ENCODE measurements around the gene RALGAPA2.

Gene RALGAPA2

DNA sequence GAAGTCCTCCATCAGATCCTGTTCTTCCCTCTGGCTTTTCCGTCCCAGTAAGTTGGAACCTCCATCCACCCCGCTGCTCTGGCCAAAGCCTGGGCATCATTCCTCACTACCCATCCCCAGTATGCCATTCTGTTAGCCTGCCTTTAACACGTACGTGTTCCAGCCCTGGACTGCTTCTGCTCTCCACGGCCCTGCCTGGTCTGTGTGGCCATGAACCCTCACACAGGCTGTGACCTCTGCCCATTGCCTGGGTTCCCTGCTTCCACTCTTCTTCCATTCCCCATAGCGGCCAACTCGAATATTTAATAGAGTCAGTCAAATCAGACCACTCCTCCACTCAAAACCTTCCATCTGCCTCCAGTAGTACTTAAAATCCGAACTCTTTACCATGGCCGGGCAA, 29.4 kb downstream of the RALGAPA2 start:
- no peak for DNase-seq

DNA sequence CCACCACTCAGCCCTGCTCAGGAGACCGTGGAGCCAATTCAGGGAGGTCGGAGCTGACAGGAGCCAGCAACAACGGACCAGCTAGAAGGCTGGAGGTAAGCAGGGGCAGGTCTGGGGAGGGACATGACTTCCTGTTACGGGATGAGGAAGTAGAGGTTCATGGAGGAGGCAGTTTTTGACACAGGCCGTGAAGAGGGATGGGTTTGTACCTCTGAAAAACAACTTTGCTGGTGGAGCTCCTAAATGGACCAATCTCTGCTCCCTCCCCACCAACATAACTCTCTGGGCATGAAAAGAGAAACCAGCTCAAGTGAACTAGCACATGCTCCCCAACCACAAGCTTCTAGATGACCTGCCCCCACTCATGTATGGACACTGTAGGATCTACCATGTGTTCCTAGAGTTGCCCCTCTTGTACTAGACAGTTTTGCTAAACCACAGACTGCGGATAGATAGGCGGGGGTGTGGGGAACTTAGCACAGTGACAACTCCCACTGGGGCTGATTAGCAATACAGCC, 31.4 kb downstream of the RALGAPA2 start:
- DNase-seq, result no peak

DNA sequence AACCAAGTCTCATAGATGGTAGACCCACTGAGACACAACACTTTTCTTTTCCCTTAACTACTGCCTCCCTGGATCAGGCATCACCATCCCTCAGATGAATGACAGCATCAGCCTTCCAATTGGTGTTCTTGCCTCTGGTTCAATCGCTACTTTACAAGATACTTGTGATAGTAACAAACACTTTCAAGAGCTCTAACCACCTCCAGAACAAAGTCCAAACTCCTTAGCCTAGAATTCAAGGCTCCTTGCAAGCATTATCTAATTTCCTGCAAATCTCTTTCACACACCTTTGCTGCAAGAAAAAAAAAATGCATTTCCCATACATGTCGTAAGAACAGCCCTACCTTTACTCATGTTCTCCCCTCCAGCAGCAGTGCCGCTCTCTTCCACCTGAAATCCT, 33.1 kb downstream of the RALGAPA2 start:
- no peak for DNase-seq

DNA sequence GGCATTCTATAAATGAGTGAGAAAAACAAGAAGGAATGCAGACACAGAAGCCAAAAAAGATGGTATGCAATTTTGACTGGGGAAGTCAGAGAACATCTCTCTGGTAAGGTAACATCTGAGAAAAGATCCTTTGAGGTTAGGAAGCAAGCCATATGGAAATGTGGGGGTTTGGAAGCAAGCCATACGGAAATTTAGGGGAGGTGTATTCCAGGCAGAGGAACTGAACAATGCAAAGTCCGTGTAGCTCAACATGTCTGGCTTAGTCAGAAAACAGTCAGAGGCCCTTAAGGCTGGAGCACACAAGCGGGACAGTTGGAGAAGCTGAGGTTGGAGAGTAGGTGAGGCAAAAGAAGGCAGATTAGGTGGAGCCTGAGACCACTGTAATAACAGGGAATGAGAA, 35.3 kb downstream of the RALGAPA2 start:
- no peak for DNase-seq

DNA sequence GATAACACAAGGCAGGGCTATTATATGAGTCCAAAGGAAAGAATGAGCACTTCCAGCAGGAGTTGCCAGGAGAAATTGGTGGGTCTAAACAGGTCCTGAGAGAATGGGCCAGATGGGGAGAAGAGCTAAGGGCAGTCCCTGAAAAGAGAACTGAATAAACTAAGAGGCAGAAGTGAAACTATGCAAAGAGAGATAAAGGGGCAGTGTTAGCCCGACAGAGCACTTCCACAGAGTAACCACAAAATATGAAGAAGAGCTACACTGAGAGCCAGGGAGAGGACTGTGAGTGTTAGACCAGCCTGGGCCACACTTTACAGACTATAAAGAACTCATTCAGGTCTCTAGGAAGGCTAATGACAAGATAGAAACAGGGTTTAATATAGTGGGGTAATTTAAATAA, 43.8 kb downstream of the RALGAPA2 start:
- DNase-seq, result peak; percentile 26

DNA sequence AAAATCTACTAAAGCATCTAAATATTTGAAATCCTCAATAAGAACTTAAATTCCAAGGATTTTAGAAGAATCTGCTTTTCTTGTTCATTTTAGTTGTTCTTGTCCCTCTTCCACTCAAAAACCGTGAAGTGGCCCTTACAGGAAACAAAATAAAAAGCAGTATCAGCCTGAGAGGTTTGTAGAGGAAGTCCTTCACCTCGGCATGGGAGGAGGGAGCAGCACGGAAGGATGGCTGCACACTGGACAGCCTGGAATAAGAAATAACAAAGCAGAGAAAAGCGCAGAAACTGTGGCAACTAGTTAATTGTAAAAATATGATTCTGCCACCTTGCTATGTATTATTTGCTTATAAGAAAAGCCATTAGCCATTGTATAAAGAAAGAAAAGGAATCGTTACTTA, 46.1 kb downstream of the RALGAPA2 start:
- no peak for DNase-seq

DNA sequence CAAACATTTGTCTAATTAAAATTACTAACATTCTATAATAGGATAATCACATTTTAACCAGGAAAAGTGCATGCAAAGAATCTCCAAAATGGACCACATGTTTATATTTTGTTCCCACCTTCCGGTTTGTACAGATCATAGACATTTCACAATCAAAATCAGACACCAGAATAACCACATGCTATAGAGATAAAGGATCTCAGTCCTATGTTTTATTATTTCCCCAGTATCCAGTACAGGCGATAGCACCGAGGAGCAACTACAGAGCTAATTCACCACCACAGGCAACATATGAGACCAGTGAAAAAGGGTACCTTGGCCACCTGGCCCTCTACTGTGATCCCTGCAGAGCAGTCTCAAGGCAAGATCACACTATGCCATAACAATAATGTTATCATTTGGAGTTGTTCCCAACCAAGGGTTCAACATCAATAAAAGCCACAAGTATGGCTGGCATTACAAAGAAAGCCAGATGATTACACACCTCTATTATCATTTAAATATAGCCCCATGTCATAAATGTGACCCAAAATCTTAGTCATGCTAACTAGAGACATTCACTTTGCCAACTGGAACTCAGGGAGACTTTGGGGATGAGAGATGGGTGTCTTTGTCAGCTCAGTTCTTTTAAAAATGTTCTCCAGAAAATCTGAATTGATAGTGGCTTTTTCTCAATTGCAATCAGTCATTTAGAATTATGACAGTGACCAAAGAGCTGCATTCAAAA, 46.7 kb downstream of the RALGAPA2 start:
- DNase-seq, result no peak

DNA sequence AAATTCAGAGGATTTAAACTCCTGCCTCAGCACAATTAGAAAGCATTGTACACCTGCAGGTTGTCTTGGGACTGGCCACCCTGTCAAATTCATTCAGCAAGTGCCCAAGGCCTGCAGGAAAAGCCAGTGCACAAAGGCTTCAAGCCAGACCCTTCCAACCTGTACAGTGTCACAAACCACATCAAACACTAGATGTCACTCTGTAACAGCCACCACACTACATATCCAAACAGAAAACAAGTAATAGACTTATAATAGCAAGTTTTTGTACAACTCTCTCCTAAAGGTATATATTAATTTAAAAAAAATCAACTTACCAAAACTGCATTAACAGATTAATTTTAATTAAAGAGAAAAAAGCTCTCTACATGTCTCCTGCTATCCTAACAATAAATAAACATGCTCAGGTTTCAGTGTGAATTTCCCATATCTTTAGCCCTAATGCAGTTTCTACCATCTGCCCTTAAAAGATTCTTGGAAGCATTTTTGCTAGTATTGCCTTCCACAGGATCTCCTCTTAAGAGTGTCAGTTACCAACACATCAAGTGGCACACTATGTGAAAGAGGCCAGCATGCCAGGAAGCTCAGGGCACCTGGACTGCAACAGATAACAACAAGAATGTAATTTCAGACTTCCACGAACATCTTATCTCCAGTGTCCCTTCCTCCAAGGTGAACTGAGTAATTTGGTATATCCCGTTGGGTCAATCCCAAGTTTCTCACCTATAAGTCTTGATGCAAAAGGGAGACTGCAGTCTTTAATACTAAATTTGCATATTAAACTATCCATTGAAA, 47.5 kb downstream of the RALGAPA2 start:
- no peak for DNase-seq

DNA sequence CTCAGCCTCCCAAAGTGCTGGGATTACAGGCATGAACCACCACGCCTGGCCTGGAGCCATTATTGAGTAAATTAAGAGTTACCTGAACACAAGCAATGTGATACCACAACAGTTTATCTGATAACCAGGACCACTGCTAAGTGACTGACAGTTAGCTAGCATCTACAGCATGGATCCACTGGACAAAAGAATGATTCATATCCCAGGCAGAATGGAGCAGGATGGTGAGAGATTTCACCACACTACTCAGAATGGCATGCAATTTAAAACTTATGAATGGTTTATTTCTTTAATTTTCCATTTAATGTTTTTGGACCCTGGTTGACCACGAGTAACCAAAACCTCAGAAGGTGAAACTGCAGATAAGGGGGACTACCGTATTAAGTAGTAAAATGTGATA, 48.6 kb downstream of the RALGAPA2 start:
- no peak for DNase-seq

DNA sequence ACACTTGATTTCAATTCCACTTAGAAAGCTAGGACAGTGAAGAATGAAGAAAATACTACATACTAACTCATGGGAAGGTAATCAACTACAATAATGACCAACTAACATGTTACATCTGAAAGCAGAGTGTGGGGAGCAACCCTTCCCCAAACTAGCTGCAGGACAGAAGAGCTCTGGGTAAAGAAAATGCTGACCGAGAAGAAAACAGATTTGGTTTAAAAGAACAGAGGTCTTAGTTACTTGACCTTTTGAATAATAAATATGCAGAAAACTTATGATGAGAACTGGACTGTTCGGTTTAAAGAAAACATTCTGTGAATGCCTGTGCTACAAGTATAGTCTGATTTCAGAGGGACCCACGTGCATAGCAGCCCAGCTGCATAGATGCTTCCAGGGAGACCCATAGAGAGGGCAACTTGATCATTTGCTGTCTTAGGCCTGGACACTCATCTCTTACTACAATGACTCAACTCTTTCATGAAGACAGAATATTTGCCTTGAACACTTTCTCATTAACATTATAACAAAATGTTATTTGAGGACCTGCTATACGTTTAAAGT, 53.5 kb downstream of the RALGAPA2 start:
- no peak for DNase-seq

DNA sequence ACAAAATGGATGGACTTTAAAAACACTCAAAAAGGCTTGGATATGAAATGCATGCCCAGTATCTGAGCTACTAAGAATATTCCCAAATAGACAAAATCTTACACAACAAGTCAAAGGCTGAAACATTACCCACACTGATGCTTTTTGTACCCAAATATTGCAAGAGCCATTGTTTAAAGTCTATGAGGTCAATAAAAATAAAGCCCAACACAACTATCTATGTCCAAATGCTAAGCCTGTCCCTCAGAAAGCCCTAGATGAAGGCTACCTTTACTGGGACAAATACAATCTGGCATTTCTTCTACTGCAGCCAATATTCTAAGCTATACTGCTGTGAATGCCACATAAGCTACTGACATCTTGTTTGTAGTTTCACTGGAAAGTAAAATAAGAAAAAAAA, 54.3 kb downstream of the RALGAPA2 start:
- DNase-seq, result no peak

DNA sequence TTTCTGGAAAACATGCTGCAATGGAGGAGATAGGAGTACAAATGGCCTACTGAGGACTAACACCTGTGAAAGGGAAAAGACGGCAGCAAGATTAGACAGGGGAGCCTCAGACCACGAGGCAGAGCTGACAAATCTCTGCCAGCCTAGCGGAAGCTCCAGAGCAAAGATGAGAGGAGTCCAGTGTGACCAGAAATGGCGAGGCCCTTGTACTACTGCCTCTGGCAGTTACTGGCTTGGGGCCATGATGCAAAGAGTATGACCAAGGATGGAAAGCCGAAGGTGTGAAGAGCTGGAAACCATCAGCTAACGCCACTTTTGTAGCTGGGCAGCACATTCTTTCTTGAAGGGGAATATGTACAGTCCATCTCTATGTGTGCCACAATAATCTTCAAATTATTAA, 55.4 kb downstream of the RALGAPA2 start:
- DNase-seq, result no peak

DNA sequence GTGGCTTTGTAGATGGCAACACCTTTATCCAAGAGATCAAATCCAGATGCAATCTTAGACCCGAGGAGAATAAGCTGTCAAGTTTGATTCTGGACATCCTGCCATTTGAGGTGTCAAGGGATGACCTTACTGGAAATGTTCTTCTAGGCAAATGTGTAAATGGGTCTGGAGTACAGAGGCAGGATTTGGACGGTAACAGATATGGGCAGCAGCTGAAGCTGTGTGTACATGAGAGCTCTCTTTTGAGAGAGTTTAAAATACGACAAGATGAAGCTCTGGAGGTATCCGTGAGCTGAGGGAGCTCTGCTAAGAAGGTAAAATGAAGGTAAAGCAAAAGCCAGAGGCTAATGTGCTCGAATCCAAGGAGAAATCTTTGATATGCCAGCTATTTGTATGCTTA, 56.6 kb downstream of the RALGAPA2 start:
- no peak for DNase-seq

DNA sequence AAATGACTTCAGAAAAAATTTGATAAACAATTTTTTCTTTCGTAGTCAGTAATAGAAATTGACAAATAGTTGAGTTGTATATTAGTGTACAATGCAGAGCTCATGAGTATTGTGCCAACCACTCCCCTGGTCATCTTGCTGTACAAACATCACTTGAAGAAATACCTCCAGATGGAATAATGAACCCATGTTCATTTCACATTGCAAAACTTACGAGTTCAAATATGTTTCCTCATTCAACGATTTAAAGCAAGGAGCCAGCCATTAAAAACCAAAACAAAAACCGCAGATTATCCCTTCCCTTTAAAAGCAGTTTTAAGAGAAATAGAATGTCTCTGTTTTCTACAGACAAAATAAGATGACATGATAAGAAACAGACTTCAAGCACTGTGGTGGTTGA, 62.5 kb downstream of the RALGAPA2 start:
- no peak for DNase-seq

DNA sequence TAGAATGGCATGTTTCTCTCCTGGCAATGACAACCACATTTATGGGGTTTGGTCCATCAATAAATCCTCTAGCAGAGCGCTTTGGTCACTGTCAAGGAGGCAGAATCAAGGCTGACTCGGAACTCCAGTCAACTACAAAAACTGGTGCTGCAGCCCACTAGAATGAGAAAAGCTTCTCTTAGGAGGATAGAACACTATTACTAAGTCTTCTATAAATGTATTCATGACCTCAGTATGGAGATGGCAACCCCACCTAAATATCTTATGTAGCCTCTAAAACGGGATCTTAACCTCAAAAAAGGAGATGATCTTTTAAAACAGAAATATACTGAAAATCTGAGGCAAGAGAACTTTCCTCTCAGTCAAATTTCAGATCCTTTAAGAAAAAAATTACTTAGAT, 68.5 kb downstream of the RALGAPA2 start:
- no peak for DNase-seq

DNA sequence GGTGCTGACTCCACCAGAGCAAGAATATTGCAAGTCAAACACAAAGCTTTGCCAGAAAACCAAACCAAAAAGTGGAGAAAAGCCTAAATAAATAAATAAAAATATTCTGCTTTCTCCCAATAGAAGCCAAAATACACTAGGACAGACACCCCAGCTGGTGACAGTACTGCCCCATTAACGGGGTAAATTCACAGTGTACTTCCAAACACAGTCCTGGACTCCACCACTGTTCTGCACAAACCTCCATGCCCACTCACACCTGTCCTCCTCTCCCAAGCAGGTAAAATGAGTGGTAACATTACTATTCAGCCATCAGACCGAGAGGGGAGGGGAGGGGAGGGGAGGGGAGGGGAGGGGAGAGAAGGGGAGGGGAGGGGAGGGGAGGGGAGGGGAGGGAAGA, 70.7 kb downstream of the RALGAPA2 start:
- DNase-seq, result no peak

DNA sequence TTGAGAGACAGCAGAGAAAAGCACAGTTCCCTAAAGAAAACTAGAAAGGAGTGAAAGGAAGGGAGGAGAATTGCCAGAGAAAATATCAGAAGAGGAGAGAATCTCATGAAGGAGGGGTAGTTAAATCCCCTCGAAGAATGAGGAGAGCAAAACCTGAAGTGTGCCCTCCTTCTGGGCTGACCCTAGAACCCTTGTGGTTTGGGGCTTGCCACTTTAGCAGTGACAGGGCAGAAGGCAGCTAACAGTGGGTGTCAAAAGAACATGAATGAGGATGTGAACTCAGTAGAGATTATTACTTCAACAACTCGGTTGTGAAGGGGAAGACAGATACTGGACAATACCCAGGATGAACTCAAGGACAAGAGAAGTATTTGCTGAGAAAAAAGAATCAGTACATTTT, 73.6 kb downstream of the RALGAPA2 start:
- DNase-seq, result no peak

DNA sequence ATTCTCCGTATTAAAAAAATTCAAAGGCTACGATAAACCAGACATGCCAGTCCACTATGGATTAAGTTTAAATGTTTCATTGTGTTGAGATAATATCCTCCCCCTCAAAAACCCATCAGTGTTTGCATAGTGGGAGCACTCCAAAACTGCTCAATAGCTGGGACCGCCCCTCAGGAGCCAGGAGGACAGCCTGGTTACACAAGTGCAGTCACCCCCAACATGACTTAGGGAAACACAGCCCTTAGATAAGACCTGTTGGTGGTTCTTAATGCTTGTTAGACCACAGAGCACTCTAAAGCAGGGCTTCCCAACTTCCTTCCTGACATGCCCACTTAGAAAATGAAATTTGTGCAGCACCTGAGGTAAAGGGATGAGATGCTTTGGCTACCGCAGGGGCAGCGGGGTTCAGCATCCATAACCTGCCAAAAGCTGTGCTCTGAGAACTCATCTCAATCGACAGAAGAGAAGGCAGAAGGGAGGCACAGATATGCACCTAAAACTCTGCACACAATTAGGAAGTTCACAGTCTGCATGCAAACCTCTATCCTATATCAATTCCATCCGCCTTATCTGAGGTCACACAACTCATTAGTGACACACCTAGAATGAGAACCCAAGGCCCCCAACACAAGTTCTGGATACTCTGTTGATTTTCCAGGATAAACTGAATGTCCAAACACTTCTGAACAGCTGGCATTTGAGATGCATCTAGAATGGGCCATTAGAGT, 74.3 kb downstream of the RALGAPA2 start:
- no peak for DNase-seq

DNA sequence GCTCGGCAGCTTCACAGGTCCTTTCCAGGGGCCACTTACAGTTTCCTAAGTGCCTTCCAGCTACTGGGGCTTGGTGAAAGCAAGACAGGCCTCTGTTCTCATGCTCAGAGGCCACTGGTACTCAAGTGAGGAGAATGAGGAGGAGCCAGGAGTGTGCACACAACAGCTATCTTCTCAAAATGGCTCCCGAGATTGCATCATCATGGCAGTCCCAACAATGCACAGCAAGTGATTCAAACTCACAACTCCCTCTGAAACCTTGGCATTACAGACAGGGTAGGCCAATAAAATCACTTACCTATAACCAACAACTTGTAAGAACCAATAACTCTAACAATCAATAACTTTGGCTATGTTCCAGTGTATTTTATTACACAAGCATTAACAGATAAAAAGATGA, 77.4 kb downstream of the RALGAPA2 start:
- DNase-seq, result no peak

DNA sequence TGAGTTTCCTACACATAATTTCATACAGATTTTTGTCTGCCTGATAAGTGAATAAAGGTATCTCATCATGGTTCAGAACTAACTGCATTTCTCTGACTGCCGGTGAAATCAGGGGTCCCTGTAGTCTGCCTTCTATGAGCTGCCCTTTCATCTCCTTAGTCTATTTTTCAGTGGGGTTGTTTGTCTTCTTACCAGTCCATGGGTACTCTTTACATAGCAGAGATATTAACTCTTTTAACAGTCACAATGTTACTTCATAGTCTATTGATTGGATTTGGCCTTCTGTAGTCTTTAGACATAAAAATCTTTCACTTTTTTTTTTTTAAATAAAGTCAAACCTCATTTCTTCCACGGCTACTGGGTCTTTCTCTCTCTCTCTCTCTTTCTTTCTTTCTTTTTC, 79.8 kb downstream of the RALGAPA2 start:
- DNase-seq, result no peak

DNA sequence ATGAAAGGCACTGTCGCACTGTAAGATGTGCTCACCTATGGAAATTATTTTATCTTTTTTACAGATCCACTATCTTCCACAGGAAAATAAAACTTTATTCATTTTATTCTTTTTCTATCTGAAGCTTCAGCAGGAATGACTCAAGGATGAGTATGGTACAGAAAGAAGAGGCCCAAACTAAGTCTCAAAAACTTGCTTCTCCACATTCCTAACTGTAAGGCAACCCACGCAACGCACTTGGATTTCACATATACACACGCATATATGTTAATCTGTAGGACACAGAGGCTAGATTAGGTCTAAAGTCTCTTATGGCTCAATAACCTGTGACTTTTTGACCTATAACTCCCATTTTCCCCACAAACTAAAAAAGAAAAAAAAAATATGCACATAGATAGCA, 81.9 kb downstream of the RALGAPA2 start:
- no peak for DNase-seq

DNA sequence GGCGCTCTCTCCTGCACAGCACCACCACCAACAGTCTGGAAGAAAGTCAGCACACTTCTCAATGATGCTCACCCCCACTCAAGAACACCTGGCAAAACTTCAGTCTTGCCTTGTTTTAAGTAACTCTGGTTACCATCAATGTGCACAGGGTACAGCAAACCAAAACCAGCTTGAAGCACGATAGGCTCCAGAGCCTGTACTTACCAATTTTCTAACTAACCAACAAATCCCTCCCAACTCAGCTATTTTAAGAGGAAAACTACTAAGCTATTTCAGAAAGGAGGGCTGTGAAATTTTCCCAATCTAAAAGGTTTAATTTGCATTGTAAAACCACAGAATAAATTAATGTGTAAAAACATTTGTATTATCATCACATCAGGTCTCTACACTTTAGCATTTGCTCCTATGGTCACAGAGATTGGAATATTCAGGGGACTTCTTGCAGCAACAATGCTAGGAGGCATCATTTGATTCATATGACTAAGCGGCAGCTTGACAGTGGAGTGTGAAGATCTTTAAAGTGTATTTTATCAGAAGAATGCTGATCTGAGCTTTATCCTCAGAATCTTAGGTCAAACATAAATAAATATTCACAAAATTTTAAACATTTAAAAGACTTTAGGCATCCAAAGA, 82.8 kb downstream of the RALGAPA2 start:
- no peak for DNase-seq

DNA sequence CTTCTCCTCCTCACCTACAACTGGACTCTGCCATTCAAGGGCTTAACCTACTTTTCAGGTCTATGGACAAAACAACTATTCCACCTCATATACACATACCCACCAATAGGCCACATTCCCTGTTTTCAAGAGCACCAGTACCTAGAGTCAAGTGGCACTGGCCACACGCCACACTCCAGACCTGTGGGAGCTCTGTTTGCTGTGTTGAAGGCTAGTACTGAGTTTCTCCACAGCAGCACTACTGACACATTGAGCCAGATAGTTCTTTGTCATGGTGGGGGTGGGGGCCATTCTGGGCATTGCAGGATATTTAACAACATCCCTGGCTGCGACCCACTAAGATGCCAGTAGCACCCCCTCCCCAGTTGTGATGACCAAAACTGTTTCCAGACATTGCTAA, 84.1 kb downstream of the RALGAPA2 start:
- no peak for DNase-seq

All from KG1 (cell line).